DOHH2 (cell line): ENCODE measurements around the gene COQ10A.
A peak's percentile ranks its signal among the peaks of the same experiment; 100 is the strongest.

Experiments
- H3F3A ChIP-seq: fragments of 200-600 bp; sonication (generic), shearing (Covaris generic); 2 replicates; pipeline ENCODE4 v1.6.0; 2016; ENCODE audit warnings: antibody characterized with exemption, mild to moderate bottlenecking; ENCODE audit not compliant: control insufficient read depth, insufficient read depth
- H3K27ac ChIP-seq: fragments of 200-600 bp; sonication (generic); 2 replicates; pipeline ENCODE4 v1.5.1; 2014; ENCODE audit warnings: low read depth, mild to moderate bottlenecking, low read length, moderate library complexity
- H3K27me3 ChIP-seq: fragments of 200-600 bp; sonication (generic); 2 replicates; pipeline ENCODE4 v1.6.1; 2014; ENCODE audit warnings: mild to moderate bottlenecking, low read length, mixed read lengths; ENCODE audit not compliant: control insufficient read depth
- H3K36me3 ChIP-seq: fragments of 200-600 bp; sonication (generic); 2 replicates; pipeline ENCODE4 v1.6.1; 2014; ENCODE audit warnings: mild to moderate bottlenecking, low read length, moderate library complexity, mixed read lengths; ENCODE audit not compliant: control insufficient read depth
- H3K4me1 ChIP-seq: fragments of 200-600 bp; sonication (generic); 2 replicates; pipeline ENCODE4 v1.6.1; 2014; ENCODE audit warnings: mild to moderate bottlenecking, low read length, mixed read lengths; ENCODE audit not compliant: control insufficient read depth
- H3K4me2 ChIP-seq: fragments of 200-600 bp; sonication (generic); 2 replicates; pipeline ENCODE4 v1.6.0; 2014; ENCODE audit warnings: mild to moderate bottlenecking, low read length, moderate library complexity
- H3K4me3 ChIP-seq: fragments of 200-600 bp; sonication (generic); 2 replicates; pipeline ENCODE4 v1.5.1; 2014; ENCODE audit warnings: mild to moderate bottlenecking, low read length, mixed read lengths
- H3K79me2 ChIP-seq: fragments of 200-600 bp; sonication (generic); 2 replicates; pipeline ENCODE4 v1.6.1; 2014; ENCODE audit warnings: mild to moderate bottlenecking, low read length, mixed read lengths; ENCODE audit not compliant: control insufficient read depth
- H3K9me2 ChIP-seq: fragments of 200-600 bp; sonication (generic); replicated peaks from 2 replicates; pipeline ENCODE4 v1.6.1; 2014; ENCODE audit warnings: mild to moderate bottlenecking, low read length, mixed read lengths; ENCODE audit not compliant: control insufficient read depth
- H3K9me3 ChIP-seq: fragments of 200-600 bp; sonication (generic); 2 replicates; pipeline ENCODE4 v1.6.1; 2014; ENCODE audit warnings: antibody characterized with exemption, low read length, mixed read lengths; ENCODE audit not compliant: control insufficient read depth, insufficient read depth
- H4K20me1 ChIP-seq: fragments of 200-600 bp; sonication (generic); 2 replicates; pipeline ENCODE4 v1.6.0; 2014; ENCODE audit warnings: low read depth, mild to moderate bottlenecking, antibody characterized with exemption, low read length, moderate library complexity; ENCODE audit not compliant: control insufficient read depth, insufficient read depth
- CTCF ChIP-seq: fragments of 200-600 bp; sonication (generic); IDR thresholded peaks from one replicate; pipeline ENCODE4 v1.5.1; 2014; ENCODE audit warnings: antibody characterized with exemption, mild to moderate bottlenecking, low read depth, low read length; ENCODE audit not compliant: poor library complexity, severe bottlenecking
- EZH2phosphoT487 ChIP-seq: fragments of 200-600 bp; sonication (generic); IDR thresholded peaks from 2 replicates; pipeline ENCODE4 v1.6.1; 2017; ENCODE audit warnings: borderline replicate concordance, mild to moderate bottlenecking, antibody characterized with exemption, low read length, moderate library complexity, mixed read lengths

The COQ10A gene

GRCh38 chr12:56299853-56300643 lies 33.3 kb downstream of the COQ10A start, which contains the start of gene CS:
CS (minus strand) TSS chr12:56300330; CDS start chr12:56300201, 129 bp downstream.
- Histone ChIP-seq H3K9me2 (no peaks in the 10 kb centered on the region), H3F3A (peaks cover 5% of the 10 kb centered on the region; the same call in 1 of the 2 replicates), H4K20me1 (peaks cover 3% of the 10 kb centered on the region; the same call in 1 of the 2 replicates), H3K4me2 (peak within 1 kb of the TSS; percentile 94), H3K36me3 (peaks cover 68% of the 10 kb centered on the region), H3K79me2 (peaks cover 68% of the 10 kb centered on the region), H3K4me1 (peaks cover 63% of the 10 kb centered on the region), H3K9me3 (no peaks in the 10 kb centered on the region), H3K27me3 (no peaks in the 10 kb centered on the region), H3K4me3 (peak within 1 kb of the TSS; percentile 92), H3K27ac (peak within 1 kb of the TSS; percentile 72)
- TF ChIP-seq CTCF (no peak), EZH2phosphoT487 (no peak)

- H3K9me3 ChIP-seq, result no peaks in the 10 kb centered on the region
These were observed 34.1 kb downstream of the COQ10A start for GRCh38 chr12:56300644-56301464.

GRCh38 chr12:56304276-56304675 lies 37.5 kb downstream of the COQ10A start:
- Histone ChIP-seq H3K27ac (no peak overlapping the region), H3K79me2 (peaks cover 26% of the 10 kb centered on the region), H3K4me1 (peaks cover 29% of the 10 kb centered on the region), H3F3A (peaks cover 8% of the 10 kb centered on the region; the same call in 1 of the 2 replicates), H3K36me3 (peaks cover 48% of the 10 kb centered on the region), H3K4me2 (no peak overlapping the region), H3K4me3 (no peak overlapping the region), H4K20me1 (no peaks in the 10 kb centered on the region), H3K27me3 (no peaks in the 10 kb centered on the region), H3K9me2 (no peaks in the 10 kb centered on the region), H3K9me3 (no peaks in the 10 kb centered on the region)
- no peak for TF ChIP-seq CTCF
- TF ChIP-seq EZH2phosphoT487, result no peak

More at GRCh38 chr12:56300644-56301464, 34.1 kb downstream of the COQ10A start:
- Histone ChIP-seq H3K79me2 (peaks cover 60% of the 10 kb centered on the region), H3K9me2 (no peaks in the 10 kb centered on the region), H3K4me3 (peak overlapping the region; percentile 92), H3F3A (peaks cover 6% of the 10 kb centered on the region; the same call in 1 of the 2 replicates), H3K27me3 (no peaks in the 10 kb centered on the region), H3K4me2 (peak overlapping the region; percentile 94), H3K36me3 (peaks cover 67% of the 10 kb centered on the region), H4K20me1 (peaks cover 3% of the 10 kb centered on the region; the same call in 1 of the 2 replicates), H3K27ac (peak overlapping the region; percentile 72), H3K4me1 (peaks cover 63% of the 10 kb centered on the region)
- TF ChIP-seq EZH2phosphoT487 (no peak), CTCF (no peak)
